UCSD-AML1 (cell line): ENCODE results near the gene PUDP.
"Not testable (repeated sequence)": the region's sequence is repeated elsewhere in the genome, so short reads cannot be mapped to it uniquely, and the experiment has no call there.

Experiments used
- DNase-seq: peaks from one replicate; lab custom pipeline; 2025; ENCODE audit not compliant: unreplicated experiment; lab: John Stamatoyannopoulos, UW

PUDP gene

DNA sequence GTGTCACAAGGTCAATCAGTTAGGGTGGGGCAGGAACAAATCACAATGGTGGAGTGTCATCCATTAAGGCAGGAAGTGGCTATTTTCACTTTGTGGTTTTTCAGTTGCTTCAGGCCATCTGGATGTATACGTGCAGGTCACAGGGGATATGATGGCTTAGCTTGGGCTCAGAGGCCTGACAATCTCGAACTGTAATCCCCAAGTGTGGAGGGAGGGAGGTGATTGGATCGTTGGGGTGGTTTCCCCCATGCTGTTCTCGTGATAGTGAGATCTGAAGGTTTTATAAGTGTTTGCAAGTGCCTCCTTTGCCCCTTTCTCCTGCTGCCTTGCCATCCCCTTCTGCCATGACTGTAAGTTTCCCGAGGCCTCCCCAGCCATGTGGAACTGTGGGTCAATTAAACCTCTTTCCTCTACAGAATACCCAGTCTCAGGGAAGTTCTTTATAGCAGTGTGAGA lies 37.1 kb downstream of the PUDP start:
- no peak for DNase-seq

DNA sequence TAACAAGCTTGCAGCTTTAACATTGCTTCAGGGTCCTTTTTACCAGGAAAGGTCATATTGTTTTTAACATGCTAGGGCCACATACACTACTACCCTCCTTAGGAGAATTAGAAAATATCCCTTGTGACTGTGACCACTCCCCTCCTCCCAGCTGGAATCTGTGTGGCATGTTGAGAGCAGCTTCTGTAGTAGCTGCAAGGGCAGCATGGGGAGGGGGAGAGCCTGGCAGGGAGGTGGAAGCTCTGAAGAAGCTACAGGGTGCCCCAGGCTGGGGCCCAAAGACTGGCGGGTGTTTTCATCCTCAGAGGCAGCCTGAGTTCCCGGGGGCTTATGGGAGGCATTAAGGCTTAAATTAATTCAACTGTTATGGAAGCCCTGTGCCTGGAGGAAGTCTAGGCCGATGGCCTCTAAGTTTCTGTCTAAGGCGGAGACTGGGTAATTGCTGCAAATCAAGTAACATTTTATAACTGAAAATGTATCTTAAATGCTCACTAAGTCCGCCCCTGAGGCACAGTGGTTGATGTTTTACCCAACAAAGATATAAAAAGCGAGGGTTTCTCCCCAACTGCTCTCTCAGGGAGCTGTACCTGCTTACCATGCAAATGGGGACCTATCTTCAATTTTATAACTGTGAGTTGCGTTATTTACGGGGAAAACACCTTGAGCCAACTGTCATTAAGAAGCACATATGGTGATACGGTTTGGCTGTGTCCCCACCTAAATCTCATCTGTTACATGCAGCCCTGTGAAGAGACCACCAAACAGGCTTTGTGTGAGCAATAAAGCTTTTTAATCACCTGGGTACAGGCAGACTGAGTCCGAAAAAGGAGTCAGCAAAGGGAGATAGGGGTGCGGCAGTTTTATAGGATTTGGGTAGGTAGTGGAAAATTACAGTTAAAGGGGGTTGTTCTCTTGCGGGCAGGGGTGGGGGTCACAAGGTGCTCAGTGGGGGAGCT lies 37.8 kb downstream of the PUDP start:
- no peak for DNase-seq

DNA sequence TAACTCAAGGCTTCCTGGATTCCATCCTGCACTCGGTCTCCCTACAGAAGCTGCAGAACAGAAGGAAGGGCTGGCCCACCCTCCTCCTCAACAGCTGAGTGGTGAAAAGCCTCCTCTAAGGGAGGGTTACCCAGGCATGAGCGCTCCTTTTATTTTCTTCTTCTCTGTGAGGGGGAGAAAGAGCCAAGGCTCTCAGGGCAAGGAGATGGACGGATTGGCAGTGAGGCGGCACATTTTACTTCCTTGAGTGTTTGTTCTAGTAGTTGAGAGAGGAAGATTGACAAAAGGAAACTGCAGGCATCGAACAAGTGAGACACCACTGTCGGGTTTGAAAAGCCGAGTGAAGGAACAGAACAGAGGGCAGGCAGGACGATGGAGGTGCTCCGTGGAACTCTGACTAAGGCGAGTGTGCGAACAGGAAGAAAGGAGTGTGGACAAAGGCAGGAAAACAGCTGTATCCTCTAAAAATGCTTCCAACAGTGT lies 38.9 kb downstream of the PUDP start:
- DNase-seq: peak; percentile 18

DNA sequence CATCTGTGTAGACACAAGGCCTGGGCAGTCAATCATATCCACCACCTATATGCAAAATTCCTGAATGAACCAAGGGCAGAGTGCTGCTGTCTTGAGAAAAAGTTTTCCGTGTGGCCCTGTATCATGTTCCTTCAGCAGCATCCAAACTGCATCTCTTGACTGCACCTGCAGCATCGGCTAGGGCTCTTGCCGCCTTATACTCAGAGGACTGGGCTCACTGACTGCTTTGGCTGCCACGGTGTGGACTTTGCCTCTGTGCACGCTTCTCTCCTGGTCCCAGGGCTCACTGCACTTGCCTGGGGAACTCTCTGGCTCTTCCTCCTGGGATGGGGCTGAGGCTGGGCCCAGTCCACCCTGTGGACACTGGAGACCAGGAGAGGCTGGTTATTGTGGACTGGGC lies 39.9 kb downstream of the PUDP start:
- DNase-seq: no peak

DNA sequence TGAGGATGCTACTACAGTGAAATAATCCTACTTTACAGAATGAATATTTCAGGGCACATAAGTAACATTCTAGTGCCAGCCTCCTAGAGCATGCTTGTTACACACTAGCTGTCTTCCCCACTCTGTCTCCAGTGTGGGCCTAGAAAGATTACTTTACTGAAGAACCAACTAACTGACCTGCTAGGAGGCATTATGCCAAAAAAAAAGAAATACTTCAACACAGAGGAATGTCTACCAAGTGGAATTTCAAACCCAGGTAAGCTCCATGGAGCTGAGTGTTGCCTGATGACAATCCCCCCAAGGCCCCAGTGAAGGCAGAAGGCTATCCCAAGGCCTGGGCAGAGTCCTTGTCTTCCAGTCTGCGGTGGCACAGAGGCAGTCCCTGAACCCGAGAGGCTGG lies 41.3 kb downstream of the PUDP start:
- DNase-seq: no peak

DNA sequence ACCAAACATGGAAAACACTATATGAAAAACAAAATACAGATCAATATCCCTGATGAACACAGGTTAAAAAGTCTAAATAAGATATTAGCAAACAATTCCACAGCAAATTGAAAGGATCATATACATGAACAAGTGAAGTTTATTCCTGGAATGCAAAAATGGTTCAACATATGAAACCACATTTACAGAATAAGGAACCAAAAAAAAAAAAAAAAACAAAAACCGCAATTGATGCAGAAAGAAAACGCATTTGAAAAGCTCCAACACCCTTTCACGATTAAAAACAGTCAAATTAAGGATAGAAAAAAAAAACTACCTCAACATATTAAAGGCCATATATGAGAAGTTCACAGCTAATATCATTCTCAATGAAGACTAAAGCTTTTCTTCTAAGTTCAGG lies 45.8 kb downstream of the PUDP start:
- DNase-seq: no peak

DNA sequence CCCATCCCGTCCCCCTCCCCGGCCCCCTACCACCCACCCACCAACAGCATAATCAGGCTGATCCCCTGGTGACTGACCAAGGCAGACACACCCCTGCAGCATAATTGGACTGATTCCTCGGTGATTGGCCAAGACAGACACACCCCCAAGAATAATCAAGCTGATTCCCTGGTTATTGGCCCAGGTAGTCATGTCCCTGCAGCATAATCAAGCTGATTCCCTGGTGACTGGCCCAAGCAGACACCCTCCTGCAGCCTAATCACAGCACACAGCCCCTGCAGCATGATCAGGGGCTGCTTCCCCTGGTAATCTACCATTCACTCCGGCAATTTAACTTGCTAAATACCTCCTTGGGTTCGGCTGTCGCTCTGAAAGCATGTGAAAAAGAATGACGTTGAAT lies 47.9 kb downstream of the PUDP start:
- no peak for DNase-seq

DNA sequence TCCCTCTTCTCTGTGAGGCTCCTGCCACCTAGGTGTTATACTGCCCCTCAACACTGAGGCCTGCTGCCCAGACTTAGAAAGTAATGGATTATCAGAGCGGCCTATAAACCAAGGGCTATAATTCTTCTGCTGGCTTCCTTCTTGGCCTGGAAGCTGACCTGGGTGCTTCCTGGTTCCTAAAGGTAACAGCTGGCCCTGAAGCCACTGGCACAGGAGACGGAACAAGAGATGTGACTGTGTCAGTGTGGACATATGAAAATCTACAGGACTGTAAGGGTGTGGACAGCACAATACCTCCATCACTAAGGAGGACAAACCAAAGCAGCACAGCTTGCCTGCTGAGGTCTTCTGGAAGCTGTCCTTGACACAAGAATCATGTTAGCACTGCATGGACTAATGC lies 52.3 kb downstream of the PUDP start:
- not testable (repeated sequence) for DNase-seq

DNA sequence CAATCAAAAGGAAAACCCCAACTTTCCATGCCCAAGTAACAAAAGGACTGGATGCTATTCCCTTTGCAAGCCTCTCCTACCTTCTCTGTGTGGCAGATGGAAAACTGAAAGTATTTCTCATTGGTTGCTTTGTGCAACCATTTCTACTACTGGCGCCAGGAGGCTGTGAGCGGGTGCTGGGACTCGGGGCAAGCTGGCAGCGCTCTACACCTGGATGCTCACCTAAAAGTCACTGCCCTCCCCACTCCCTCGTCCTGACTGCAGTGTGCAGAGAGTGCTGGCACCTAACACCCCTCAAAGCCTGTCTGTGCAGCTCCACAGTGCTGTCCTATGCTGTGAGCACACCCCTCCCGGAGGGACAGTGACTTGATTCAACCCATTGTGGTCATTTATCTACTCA lies 54.6 kb downstream of the PUDP start:
- DNase-seq: no peak

DNA sequence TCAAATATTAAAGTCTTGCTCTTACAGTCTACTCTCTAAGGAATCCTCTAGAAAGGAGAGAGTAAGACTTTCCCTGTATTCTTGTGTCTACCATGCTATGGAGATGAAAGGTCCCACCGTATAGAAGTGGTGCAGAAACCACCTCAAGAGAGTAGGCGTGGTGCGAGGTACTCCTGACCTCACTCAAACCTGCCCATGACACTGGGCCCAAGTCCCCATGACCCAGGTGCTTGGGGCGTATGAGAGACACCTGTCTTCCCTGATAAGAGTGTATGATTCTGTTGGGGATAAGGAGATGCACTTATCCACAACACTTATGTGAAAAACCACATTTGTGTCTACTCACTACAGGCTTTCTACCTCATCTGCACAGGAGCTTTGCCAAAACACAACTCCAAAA lies 55.4 kb downstream of the PUDP start:
- DNase-seq: no peak

DNA sequence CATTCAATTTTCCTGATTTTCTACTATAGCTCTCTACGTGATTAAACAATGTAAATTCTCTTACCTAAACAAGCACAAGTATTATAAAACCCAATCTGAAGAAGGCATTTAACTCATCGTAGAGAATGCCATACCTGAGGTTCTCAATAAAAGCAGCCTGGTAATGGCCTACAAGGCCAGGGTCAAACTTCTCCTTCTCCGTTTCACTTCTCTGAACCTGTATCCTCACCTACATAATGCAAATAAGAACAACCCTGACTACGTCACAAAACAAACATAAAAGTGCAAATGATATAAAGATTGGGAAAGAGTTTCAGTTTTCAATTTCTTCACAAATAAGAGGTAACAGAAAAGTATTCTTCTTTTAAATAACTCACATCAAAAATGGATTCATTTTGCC lies 56.0 kb downstream of the PUDP start:
- DNase-seq: no peak

DNA sequence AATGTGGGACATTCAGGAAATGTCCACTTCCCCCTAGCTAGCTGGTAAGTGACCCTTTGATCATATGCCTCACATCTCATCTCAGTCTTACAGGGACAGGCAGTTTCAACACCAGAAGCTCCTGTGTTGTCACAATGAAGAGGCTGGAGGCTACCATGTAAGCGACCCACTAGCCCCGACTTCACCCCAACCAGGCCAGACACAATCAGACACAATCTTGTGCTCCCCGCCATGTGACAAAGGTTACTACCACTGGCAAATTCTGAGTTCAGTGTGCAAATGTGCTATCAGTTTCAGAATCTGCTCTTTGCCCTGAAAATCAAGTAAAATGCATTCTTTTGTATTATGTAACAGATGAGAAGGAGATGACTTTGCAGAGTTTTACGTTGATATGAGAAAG lies 57.3 kb downstream of the PUDP start:
- DNase-seq: no peak

DNA sequence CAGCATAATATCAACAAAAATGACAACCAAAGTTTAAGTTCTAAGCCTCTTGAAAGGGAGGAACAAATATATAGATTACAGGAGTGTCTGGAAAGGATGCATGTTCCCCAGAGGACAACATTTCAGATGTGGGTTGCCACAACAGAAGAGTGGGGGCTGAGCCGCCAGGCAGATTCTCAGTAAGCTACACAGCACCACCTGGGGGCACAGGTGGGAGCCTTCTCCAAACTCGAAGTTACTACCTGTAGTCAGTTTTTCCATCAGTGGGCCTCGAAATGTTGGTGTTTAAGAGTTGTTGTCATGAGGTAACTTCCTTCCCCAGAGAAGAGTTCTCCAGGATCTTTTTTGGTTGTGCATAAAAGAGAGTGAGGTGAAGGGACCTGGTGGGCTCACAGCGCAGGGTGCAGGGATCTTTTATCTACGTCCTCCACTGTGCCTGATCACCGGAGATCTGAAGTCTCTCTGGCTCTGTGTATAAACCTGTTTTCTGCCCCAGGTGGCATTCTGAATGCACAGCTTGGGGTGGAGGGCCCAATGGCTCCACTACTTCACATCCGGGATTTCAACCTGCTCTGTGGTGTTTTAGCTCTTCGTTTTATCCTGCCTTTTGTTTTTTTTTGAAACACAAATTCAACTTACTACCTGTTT lies 58.9 kb downstream of the PUDP start:
- no peak for DNase-seq

DNA sequence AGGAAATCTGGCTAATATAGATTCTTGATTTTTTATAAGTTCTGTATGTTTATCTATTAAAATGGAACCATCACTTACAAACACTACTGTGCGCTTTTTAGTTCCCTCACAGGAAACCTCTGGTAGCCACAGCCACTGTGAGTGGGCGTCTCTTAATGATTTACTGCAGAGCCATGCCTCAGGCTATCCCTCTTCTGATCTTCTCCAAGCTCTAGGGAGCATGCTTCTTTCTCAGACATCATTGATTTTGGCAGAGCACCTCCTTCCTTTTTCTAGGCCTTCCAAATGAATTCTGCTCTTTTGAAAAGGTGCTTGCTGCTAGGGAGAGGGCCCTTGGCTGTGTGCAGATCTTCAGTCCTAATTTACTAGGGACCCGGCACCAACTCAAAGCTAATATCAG lies 61.6 kb downstream of the PUDP start:
- DNase-seq: no peak

DNA sequence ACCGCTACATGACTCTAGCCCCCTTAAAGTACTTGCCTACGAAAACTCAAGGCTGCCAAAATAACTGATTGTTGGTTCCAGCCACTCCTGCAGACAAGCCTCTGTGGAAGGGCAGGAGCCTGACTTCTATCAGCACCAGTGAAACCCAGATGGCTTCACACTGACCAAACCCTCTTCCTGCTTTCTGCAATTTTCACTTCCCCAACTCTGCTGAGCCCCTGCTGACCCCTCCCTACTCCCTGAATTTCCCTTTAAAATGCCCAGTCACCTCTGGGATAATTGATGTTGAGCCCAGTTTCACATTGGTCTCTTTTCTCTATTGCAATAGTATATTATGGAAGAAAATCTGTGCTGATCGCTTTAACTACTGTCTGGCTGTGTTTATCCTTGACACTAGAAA lies 62.1 kb downstream of the PUDP start:
- DNase-seq: peak; percentile 15

DNA sequence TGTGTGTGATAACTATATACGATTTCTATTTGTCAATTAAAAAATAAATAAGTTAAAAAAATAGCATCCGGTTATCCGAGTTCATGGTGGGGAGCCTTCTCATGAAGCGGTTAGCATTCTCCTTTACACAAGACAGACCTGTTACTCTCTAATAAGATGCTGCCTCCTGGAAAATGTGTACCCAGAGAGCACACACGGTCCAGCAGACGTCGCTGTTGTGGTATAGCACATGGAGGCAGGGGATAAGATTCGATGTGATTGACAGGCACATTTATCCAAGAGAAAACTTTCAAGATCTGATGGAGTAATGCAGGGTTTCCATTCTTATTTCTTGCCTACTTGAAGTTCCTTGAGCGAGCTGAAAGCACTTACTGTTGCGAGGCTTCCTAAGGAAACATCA lies 63.1 kb downstream of the PUDP start:
- DNase-seq: no peak

DNA sequence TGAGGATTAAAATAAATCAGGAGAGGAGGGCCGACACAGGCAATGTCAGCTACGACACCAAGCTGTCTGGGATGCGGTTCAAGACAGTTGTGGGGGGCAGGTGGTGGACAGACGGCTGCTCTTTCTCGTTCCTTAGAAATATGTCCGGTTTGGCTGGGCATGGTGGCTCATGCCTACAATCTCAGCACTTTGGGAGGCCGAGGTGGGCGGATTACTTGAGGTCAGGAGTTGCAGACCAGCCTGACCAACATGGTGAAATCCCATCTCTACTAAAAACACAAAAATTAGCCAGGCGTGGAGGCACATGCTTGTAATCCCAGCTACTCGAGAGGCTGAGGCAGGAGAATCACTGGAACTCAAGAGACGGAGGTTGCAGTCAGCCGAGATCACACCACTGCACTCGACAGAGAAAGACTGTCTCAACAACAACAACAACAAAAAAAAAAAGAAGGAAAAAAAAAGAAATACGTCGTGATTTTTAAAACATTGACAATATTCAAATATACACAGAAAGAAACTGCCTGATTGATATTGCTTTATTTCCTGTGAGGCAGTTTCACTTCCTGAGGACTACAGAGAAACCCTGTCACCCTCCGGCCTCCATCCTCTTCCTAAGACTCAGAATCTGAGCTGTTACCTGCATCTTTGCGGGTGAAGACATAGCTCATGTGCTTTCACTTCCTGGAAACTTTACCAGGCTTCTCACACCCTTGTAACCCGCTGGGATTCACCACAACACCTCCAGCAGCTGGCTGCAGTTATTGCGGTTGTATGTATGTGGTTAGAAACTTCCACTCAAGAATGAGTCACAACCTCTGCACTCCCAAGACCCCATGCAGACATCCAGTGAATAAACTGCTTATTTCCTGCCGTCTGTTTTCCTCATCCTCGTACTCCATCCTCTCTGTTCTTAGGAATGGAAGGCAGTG lies 64.2 kb downstream of the PUDP start:
- peak; percentile 68 for DNase-seq

DNA sequence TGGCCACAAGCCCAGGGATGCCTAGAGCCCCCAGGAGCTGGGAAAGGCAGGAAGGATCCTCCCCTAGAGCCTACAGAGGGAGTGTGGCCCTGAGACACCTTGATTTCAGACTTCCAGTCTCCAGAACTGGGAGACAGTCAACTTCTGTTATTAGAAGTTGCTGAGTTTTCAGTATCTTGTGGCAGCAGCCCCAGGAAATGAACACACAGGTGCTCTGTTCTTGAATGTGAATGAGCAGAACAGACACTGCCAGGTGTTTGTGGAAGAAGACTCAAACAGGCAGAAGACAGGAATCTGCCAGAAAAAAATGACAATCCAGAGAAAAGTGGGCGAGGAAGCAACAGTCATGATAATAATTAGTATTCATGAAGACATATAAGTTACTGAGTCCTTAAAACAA lies 64.9 kb downstream of the PUDP start:
- no peak for DNase-seq

DNA sequence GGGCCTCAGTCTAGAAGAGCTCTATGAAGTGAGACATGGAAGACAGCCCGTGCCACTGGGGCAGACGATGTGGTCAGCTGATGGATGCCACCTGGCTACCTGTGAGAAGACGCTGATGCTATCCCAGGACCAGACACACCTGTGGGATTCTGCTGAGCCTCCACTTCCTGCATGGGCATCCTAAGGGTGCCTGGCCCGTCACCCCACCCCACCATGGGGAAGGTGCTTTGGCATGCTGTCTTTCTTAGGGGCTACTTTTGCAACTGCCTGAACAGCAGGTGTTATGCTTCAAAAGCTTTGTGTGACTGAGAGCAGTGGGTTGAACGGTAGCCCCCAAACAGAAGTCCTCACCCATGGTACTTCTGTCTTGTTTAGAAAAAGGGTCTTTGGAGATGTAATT lies 65.4 kb downstream of the PUDP start:
- no peak for DNase-seq

DNA sequence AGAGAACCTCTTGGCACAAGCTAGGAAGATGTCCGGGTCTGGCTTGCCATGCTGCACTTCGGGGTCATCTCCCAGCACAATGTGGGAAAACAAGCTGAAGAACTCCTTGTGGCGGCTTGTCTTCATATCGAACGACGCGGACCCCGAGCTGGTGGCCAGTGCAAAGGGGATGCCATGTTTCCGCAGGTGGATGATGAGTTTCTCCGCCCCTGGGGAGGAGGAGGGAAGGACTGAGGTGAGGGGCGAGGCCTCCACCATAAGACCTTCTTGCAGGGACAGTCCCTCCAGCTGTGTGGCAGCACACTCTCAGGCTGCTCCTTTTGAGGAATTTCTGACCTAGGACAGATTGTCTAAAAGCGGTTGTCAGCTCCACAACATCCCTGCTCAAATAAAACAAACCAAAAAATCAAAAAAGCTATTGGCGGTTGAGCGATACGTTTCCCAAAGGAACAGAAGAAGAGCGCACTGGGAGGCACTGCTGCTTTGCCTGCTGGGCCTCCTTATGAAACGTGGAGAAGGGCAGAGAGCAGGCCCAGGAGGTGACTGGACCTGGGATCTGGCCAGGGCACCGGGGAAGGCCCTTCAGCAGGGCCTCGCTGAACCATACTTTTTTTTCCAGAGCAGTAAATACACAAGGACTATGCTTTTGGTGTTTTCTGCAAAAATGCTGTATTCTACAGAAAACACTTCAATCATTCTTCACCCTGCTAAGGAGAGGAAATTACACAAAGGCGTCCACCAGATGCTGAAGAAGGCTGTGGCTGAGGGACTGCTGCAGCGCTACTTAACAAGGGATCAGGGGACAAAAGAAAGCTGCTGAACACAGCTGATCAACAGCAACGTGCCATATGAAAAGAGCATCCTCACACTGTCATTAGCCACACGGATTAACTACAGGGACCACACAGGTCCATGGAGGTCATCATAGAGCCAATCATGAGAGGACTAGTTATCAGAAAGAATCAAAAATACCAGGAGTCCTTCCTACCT lies 70.4 kb downstream of the PUDP start:
- DNase-seq: no peak
